Stomach (tissue), 9 donors: ENCODE measurements around the gene ZFPM1. TPM values are rescaled to one million over a fixed set of nuclear protein-coding genes. Genes with fewer than 3 reads are reported as not detected.

Experiments
- DNase-seq, 2 donors: peaks; one replicate each; pipeline versions ENCODE4 v3.0.0 to v3.0.0-alpha.2; 2013 to 2019
- H3K27ac ChIP-seq, 5 donors: fragments of 200-600 bp in 4 of 5; sonication (generic) in 4 of 5; one replicate each; pipeline ENCODE4 v1.5.1; 2013 to 2019; ENCODE audit warnings: mild to moderate bottlenecking in 1 of 5, moderate library complexity in 1 of 5
- H3K27me3 ChIP-seq, 3 donors: fragments of 200-600 bp; sonication (generic); one replicate each; pipeline ENCODE4 v1.5.1; 2017 to 2019; ENCODE audit warnings: mixed run types in 1 of 3
- H3K36me3 ChIP-seq, 4 donors: fragments of 200-600 bp; sonication (generic); 1 replicate in 3 of 4; 2 replicates in 1 of 4; pipeline ENCODE4 v1.5.1; 2016 to 2019
- H3K4me1 ChIP-seq, 4 donors: fragments of 200-600 bp; sonication (generic); one replicate each; pipeline ENCODE4 v1.5.1; 2016 to 2019
- H3K4me3 ChIP-seq, 4 donors: fragments of 200-600 bp; sonication (generic) in 3 of 4; one replicate each; pipeline ENCODE4 v1.5.1; 2016 to 2019; ENCODE audit warnings: mild to moderate bottlenecking in 1 of 4
- H3K9me3 ChIP-seq, 4 donors: fragments of 200-600 bp; sonication (generic); one replicate each; pipeline ENCODE4 v1.5.1; 2016 to 2019
- EP300 ChIP-seq: sonication (generic); formaldehyde crosslinking; IDR thresholded peaks from one replicate; pipeline ENCODE4 v1.6.1; 2017; ENCODE audit warnings: antibody characterized with exemption
- POLR2A ChIP-seq, 4 donors: fragments of 450-650 bp; IDR thresholded peaks; one replicate each; pipeline ENCODE4 v1.6.1; 2016; ENCODE audit warnings: antibody characterized with exemption in 4 of 4, control low read depth in 2 of 4, mild to moderate bottlenecking in 1 of 4, moderate library complexity in 1 of 4
- POLR2AphosphoS5 ChIP-seq, 3 donors: sonication (generic); formaldehyde crosslinking; IDR thresholded peaks; one replicate each; pipeline ENCODE4 v1.6.1; 2016; ENCODE audit warnings: antibody characterized with exemption in 3 of 3
- WGBS, 5 donors: extraction: QIAGEN DNeasy Blood & Tissue Kit in 3 of 5; methylation state at CpG; one replicate each; pipeline versions ENCODE4 v1.1.5 to v1.1.7; 2013 to 2018; 5-methylcytosine and 5-hydroxymethylcytosine counted together
- intact Hi-C: fragments of 100-400 bp; cut with DNase I; formaldehyde crosslinking; loops from one replicate; pipeline ENCODE4 v1.15.1; 2023; ENCODE audit warnings: low total_unique reads
- polyA plus RNA-seq, 3 donors: library from polyadenylated mRNA; stranded (reverse); fragments of 200-250 nt; gene quantifications; one replicate each; pipeline ENCODE4 v1.2.3, GENCODE V29; 2013
- total RNA-seq, 5 donors: library from RNA; depleted of rRNA; stranded (reverse); fragments of >200 nt; gene quantifications; one replicate each; pipeline versions ENCODE4 v1.1.0 to v1.2.3, GENCODE V29; 2014 to 2016
- TF ChIP-seq, protein P1 (sequence below), 7 experiments: fragments of 450-650 bp in 4 of 7; fragments of 200-600 bp in 3 of 7; sonication (generic) in 3 of 7; IDR thresholded peaks; one replicate each; pipeline ENCODE4 v1.5.1; 2016 to 2019; ENCODE audit warnings: antibody characterized with exemption in 7 of 7, control low read depth in 2 of 7, mild to moderate bottlenecking in 1 of 7
- donor health status: healthy with polysubstance abuse.
- donor health status: Bipolar disorder and iron deficiency.
- donor health status: healthy.

ZFPM1 gene
- total and polyA plus RNA-seq, 8 donors: 3.9 to 85.7 (median 12.9) TPM

DNA sequence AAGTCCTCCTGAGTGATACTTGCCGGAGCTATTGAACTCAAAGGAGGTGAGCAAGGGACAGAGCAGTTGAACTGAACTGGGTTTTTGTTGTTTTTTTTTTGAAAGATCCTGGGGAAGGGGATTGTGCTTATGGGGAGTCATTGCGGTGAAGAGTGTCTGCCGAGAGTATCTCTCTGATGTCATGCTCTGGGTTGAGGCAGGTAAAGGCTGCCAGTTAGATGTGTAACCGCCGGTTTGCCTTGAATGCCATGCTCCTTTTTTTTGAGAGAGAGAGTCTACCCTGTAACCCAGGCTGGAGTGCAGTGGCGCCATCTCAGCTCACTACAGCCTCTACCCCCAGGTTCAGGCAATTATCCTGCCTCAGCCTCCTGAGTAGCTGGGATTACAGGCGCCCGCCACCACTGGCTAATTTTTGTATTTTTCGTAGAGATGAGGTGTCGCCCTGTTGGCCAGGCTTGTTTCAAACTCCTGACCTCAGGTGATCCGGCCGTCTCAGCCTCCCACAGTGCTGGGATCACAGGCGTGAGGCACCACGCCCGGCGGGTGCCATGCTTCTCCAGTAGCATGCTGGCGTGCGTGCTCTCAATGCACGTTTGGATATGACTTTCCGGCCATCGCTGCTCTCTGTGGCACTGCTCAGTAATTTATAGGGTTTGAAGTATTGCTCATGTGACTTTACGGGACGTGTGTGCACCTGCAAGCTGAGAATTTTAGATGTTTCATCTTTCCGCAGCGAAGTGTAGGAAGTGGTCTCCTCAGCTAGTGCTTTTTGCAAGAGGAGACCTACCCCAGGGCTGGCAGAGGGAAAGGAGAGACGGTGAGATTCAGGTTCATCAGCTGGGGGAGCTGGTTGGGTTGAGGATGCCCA is 125.6 kb downstream of the ZFPM1 start:
- DNase-seq: no peak
- peaks cover 27 to 94% (median 92%) of the 10 kb centered on the region in 4 donors for H3K36me3 ChIP-seq
- H3K4me3 ChIP-seq: no peak overlapping the region
- peaks cover 0 to 18% (median 2%) of the 10 kb centered on the region in 4 donors for H3K4me1 ChIP-seq
- no peak for TF ChIP-seq EP300
- TF ChIP-seq POLR2A (IDR thresholded peaks at IDR 0.05): no peak
- TF ChIP-seq, protein P1, sequence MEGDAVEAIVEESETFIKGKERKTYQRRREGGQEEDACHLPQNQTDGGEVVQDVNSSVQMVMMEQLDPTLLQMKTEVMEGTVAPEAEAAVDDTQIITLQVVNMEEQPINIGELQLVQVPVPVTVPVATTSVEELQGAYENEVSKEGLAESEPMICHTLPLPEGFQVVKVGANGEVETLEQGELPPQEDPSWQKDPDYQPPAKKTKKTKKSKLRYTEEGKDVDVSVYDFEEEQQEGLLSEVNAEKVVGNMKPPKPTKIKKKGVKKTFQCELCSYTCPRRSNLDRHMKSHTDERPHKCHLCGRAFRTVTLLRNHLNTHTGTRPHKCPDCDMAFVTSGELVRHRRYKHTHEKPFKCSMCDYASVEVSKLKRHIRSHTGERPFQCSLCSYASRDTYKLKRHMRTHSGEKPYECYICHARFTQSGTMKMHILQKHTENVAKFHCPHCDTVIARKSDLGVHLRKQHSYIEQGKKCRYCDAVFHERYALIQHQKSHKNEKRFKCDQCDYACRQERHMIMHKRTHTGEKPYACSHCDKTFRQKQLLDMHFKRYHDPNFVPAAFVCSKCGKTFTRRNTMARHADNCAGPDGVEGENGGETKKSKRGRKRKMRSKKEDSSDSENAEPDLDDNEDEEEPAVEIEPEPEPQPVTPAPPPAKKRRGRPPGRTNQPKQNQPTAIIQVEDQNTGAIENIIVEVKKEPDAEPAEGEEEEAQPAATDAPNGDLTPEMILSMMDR (IDR thresholded peaks at IDR 0.05): no peak
- no peak for TF ChIP-seq POLR2AphosphoS5 (IDR thresholded peaks at IDR 0.05)
- H3K27me3 ChIP-seq: no peaks in the 10 kb centered on the region
- no peak overlapping the region for H3K27ac ChIP-seq
- intact Hi-C loops: no loop called here
- 89 to 95% (median 93%) methylated on average over 24 to 26 of the region's 26 CpGs for WGBS, 5 donors
- H3K9me3 ChIP-seq: no peaks in the 10 kb centered on the region

DNA sequence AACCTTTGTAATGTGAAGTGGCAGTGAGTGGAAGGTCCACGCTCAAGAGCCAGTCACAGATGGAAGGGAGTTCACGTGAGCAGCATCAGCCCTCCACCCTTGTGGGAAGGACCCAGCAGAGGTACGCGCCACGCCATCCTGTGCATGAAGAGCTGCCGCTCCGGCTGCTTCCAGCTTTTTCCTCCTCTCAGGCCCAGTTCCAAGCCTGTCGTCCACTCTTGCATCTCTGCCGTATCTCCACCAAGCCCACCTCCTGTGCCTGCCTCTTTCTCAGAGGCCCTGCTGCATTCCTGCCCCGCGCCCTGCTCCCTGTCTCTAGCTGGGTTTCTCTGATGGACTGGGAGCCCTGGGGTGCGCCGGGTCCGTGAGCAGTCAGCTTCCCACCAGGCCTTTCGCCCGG is 127.3 kb downstream of the ZFPM1 start:
- intact Hi-C loops: no loop called here
- 91 to 95% (median 94%) methylated on average over 16 of the region's 16 CpGs for WGBS, 5 donors
- Histone ChIP-seq H3K4me1 (peaks cover 0 to 23% (median 2%) of the 10 kb centered on the region in 4 donors), H3K36me3 (peaks cover 27 to 85% (median 82%) of the 10 kb centered on the region in 4 donors), H3K27ac (no peak overlapping the region), H3K27me3 (no peaks in the 10 kb centered on the region), H3K4me3 (no peak overlapping the region), H3K9me3 (no peaks in the 10 kb centered on the region)
- TF ChIP-seq EP300: no peak
- TF ChIP-seq POLR2A (IDR thresholded peaks at IDR 0.05): no peak
- TF ChIP-seq, protein P1 (IDR thresholded peaks at IDR 0.05): no peak
- TF ChIP-seq POLR2AphosphoS5 (IDR thresholded peaks at IDR 0.05): no peak
- DNase-seq: no peak

DNA sequence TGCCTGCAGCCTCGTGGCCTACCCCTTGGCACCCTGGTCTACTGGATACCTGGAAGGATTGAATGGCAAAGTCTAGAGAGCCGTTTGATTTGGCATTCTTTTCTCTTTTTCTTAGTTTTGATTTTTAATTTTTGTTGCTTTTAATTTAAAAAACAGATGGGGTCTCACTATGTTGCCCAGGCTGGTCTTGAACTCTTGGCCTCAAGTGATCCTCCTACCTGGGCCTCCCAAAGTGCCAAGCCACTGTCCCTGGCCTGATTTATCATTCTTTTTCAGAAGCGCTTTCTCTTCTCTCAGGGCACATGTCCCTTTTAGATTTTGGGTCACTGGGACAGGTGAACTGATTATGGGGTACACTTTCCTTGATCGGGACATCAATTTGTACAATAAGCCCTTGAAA is 128.0 kb downstream of the ZFPM1 start:
- no peaks in the 10 kb centered on the region for H3K27me3 ChIP-seq
- peaks cover 0 to 25% (median 2%) of the 10 kb centered on the region in 4 donors for H3K4me1 ChIP-seq
- H3K4me3 ChIP-seq: no peak overlapping the region
- no peak for DNase-seq
- no peak overlapping the region for H3K27ac ChIP-seq
- 81 to 92% (median 91%) methylated on average over 4 of the region's 4 CpGs for WGBS, 5 donors
- H3K9me3 ChIP-seq: no peaks in the 10 kb centered on the region
- TF ChIP-seq EP300: no peak
- H3K36me3 ChIP-seq: peaks cover 27 to 85% (median 81%) of the 10 kb centered on the region in 4 donors
- intact Hi-C loops: no loop called here

DNA sequence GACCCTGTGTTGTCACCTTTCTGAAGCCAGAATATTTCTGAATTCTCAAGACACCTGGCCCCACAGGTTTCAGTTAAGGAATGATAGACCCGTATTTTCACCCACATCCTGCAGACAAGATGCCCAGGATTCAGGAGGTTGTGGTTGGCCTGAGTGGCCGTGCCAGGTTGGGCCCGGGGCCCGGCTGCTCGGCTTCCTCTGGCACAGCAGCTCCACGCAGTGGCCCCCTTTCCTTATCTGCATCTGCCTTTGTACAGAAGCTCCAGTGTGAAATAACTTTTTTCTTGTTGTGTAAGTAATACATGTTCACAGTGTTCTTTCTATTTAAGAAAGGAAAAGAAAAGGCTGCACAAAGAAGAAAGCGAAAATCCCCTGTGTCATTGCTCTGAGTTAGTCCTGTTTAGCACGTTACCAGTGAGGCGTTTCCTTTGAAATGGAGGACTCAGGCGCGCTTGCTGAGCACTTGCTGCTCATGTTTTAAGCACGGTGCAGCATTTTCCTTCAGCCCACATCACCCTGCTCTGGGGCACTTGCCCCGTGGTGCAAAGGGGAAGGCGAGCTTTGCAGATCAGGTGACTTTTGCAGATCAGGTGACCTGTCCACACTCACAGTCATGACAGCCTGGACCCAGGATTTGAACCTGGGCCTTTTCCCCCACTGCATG is 130.0 kb downstream of the ZFPM1 start:
- Histone ChIP-seq H3K9me3 (no peaks in the 10 kb centered on the region), H3K4me3 (no peak overlapping the region), H3K4me1 (peaks cover 0 to 25% (median 2%) of the 10 kb centered on the region in 4 donors), H3K36me3 (peaks cover 32 to 85% (median 81%) of the 10 kb centered on the region in 4 donors), H3K27ac (no peak overlapping the region), H3K27me3 (no peaks in the 10 kb centered on the region)
- DNase-seq: no peak
- intact Hi-C loops: no loop called here
- 80 to 88% (median 87%) methylated on average over 14 of the region's 14 CpGs for WGBS, 5 donors
- TF ChIP-seq EP300 (no peak), POLR2A (IDR thresholded peaks at IDR 0.05) (no peak)
- TF ChIP-seq, protein P1 (IDR thresholded peaks at IDR 0.05): no peak
